ENCODE data around the gene RUNX1.

RUNX1 gene

DNA sequence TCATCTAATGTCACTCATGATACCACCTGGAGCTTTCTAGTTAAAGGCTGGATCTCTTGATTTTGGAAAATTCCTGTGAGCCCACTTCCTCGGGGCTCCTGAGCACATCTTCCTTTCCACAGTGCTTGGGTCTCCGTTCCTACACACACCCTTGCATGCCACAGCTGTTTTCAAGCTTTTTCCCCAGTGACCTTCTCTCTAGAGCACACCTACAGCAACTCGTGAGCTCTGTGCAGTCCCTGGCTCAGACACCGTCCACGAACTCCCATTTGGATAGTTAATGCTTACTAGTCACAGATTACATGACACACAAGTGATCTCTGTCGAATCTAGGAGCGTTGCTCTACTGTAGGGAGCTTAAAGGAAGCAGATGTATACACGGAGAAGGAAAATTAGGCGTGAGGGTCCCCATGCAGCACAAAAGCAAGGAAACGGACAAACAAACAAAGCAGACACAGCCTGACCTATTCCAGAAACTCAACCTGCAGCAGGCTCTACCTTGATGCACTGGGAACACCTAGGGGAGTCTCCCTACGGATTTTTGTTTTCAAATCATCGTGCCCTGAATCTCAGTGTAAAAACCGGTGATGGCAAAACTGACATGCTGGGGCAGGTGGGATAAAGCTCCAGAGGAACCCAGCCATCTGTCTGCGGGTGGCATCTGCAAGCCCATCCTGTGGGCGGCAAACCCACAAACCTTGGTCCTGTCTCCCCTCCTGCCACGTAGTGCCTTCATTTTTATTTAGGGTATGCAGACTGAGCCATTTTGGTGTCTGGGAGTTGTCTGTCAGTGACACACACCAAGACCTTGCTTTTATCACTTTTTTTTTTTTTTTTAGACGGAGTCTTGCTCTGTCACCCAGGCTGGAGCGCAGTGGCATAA is 177.8 kb downstream of the RUNX1 start:
- DNase-seq: no peak

DNA sequence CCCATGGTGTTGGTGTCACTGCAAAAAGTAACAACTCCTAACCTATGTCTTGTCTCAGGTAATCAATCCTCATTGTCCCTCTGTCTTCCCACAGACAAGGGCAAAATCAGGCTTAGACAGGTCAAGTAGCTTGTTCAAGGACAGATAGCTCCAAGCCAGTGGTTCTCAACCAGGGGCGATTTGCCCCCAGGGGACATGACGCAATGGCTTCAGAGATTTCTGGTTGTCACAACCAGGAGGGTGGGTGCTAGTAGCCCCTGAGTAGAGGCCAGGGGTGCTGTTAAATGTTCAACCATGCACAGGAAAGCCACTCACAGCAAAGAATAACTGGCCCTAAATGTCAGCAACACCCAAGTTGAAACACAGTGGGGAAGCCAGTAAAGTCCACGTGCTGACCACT is 178.9 kb downstream of the RUNX1 start:
- DNase-seq: no peak

DNA sequence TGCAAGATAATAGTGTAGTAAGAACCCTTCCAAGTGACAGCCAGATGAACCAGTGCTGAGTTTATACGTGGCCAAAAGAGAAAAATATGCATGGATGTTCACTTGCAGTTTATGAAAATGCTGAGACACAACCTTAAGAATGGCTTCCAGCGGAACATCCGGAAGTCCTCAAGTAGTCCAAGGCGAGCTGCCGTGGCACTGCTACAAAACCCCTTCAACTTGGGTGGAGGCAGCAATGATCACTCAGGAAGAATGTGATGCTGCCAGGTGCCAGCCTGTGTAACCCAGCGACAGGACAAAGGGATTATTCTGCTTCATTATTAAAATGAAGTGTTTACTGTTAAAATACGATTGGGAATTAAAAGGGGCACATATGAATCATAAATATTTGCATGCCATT is 179.6 kb downstream of the RUNX1 start:
- no peak for DNase-seq

DNA sequence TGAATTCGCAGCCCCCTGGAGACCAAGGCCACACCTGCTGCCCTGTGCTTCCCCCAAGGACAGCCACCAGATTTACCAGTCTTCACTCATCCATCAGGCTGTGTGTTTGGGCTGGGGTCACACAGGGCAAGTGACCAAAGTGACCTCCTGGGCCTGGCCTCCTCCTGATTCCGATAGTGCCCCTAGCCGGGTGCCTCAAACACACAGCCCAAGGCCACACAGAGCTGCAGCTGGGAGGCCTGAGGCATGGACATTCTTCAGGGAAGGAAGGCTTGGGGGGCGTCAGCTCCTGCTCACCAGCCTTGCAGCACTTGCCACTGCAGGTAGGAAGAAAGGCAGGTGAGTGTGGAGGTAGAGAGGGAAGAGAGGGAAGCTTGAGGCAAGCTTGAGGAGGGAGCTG is 181.3 kb downstream of the RUNX1 start:
- DNase-seq: no peak

DNA sequence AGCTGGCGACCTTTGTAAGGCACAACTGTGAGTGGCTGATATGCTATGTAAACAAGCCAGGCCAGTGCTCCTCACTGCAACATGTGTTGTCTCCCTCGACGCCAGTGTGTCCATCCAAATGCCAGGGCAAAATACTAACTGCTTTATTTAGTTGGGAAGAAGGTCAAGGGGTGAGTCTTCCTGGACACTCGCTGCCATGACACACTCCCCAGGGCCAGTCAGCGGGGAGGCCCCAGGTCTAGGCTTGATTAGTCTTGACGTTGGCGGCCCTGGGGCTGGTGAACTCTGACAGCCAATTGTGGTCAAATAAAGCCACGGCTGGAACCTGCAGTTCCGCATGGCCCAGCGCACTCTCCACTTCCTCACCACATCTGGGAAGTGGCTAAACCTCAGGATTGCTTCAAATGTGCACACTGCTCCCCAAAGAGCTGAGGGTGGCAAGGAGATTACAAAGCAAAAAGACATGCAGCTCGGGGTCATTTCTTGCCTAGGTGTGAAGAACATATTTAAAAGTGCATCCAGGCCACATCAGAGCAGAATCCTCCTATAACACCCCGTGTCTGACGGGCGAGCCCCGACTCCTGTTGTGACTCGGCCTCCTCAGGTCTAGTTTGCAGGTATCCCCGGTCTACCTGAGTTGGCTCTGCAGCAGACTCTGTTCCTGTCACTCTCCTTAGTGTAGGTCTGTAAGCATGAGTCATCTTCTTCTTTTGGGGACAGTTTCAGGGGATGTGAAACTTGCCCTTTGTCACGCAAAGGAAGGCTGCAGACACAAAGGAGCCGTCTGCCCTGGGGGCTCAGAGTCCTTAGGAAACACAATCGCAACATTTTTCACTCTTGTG is 183.5 kb downstream of the RUNX1 start:
- DNase-seq: no peak

DNA sequence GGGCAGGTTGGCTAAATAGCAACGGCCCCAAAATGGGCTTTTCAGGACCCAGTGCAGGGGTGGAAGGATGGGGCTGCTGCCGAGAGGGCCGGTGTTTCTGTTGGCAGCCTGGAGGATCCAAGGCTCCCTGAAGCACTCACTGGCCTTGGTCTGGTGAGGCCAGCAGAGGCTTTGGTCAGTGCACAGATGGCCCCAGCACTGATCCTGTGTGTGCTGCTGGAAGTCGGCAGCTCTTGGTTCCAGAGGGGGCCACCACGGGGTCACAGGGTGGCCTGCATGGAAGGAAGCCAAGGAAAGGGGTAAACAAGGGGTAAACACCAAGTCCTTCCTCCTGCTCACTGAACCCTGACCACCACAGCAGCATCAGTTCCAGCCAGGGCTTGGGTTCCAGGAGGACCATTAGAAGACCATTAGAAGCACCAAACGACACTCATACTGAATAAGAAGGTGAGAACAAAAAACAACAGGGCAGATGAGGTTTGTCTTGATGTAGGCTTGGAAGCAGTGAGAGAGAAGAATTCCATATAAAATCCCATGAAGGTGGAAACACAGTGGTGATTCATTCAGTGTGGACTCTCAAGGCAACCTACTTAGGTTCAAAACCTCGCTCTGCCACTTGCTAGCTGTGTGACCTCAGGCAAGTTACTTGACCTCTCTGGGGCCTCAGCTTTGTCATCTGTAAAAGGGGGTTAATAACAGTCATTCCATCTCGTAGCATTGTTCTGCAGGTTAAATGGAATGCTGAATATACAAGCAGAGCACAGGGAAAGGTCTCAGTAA is 184.5 kb downstream of the RUNX1 start:
- DNase-seq: no peak

DNA sequence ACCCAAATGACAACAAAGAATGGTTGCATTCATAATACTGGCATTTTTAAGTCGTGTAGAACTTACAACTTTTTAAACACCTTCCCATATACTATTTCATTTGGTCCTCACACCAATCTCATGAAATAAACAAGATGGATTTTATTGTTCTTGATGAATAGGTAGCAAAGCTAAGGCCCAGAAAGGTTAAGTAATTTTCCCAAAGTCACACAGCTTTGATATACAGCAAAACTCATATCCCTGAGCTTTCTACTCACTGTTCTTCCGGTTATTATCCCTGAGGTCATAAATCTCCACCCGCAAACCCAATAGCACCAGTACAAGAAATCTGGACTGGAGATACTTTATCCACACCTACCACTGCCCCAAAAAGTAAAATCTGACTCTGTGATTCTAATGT is 186.2 kb downstream of the RUNX1 start:
- DNase-seq: no peak

DNA sequence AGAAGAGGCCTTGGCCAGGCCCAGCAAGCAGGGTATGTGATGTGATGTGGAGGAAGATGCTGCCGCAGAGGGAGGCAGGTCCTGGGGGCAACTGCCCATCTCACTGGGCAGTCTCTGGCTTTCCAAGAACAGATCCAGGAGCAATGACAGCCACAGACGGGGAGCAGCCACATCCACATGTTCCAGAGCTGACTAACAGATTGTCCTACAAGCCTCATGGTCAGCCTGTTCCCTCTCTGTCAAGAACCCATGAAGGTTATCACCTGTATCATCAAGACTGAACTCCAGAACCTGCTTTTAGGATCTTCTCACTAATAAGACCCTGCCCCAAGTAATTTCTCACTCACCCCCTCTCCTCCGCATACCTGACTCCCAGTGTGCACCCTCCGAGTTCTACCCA is 187.8 kb downstream of the RUNX1 start:
- no peak for DNase-seq

DNA sequence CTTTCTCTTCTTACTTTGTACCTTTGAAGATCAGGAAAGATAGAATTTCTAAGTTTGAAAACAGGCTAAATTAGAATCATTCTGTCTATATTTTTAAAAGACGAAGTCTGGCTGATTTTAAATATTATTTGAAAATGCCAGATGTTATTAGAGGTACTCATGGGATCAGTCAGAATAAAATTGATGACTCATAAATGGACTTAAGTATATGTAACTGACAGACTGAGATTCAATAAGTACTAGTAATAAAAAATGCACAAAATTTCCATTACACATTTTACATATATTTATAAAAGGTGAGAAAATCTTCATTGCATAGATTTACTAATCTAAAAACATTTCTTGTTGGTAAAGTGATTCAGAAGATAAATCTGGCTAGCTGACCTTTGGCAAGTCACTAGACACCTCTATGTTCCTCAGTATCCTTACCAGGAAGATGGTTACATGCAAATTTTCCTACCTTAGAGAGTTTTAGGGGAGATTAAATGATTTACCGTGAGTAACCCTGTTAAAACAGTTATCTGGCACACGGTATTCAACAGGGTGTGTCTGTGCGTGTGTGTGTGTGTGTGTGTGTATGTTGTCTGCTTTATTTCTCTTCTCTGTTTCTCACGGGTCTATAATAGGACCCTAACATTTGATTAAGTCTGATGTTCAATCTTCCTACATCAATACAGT is 189.0 kb downstream of the RUNX1 start:
- no peak for DNase-seq

DNA sequence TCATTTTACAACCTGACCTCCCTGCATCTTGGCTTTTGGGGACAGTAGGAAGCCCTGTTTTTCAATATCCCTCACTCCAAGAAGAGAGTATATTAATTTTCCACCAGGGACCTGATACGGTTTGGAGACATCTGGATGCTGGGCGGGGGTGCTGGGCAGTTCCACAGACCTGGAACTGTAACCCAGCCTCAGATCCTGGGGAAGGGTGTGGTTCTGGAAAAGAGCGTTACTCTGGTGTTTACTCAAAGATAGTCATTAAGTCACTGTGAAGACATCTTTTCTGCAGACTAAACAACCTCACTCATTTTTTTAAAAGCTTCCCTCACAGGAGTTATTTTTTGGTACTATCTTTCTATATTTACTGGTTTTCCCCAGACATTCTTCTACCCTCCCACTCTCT is 190.5 kb downstream of the RUNX1 start:
- no peak for DNase-seq

DNA sequence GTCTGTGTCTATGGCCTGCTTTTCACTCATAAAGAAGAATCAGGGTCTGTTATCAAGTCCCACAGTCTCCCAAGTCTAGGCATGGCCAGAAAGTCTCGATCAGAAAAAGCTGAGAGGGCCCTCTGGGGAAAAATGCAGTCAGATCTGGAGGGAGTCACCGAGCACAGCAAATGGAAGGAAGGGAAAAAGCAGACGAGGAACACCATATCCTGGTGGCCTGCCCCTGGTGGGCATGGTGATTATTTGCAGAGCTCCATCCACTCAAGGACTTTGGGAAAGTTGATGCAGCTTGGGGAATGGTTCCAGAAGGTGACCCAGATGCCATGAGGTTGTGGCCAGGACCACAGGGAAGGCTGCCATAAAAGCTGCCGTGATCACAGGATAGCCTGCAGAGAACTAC is 191.2 kb downstream of the RUNX1 start:
- DNase-seq: no peak

DNA sequence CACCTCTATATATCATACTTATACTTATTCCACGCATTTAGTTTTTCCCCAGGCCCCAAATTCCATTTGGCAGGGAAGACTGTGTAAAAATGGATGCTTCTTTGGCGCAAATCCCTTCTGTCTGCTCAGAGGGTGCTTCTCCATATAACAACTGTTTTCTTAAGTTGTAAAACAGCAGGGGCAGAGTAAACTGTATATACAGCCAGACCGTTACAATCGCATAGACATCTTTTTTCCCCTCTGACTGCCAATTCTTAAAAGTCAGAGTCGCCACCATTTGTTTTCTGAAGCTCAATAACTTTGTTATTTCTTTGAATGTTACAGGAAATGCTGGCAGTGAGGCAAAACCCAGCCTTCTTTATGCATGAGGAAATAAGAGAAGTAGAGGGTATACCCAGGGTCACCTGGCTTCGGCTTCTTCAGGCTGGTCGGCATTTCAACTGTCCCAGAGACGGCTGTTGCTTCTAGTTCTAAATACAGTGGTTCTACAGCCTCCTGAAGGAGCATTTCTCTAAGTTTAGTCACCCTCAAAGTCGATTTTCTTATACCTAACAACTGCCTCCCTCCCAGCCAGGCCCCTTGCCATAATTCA is 191.9 kb downstream of the RUNX1 start:
- no peak for DNase-seq

DNA sequence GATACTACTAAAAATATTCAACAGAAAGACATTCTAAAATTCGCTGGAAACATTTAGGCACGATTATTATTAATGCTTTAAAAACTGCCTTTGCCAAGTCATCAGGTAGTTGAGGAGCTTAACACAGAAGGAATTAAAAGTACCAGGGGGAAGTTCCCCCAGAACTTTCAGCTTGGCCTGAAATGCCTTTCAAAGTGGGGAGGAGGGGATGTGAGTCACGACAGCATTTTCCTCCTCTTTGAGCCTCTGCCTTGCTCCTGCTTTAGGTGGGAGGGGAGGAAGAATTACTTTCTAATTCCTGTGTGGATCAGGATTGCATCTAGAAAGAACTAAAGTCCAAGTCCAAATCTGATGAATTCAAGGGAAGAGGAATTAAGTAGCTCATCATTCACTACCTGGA is 196.7 kb downstream of the RUNX1 start:
- DNase-seq: peak; percentile 46

DNA sequence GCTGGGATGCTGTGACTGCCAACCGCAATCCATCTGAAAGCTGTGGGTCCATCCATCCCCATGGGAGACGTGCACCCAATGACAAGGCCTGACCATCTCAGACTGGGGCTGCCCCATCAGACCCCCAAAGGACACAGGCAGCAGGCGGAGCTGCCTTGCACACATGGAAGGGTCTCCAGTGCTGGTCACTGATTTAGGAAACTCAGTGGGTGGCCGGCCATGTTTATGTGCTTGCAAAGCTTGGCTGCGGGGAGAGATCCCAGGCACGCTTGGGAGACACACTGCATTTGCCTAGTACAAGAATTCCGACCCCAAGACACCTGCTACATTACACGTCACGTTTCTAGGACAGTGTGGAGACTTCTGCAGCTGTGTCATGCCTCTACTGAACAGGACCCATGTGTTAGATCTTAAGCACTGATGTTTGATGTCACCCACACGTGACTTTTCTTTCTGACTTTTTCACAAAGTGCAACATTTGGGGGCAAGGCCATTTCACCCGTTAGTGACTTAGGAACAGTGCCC is 198.9 kb downstream of the RUNX1 start:
- DNase-seq: no peak

DNA sequence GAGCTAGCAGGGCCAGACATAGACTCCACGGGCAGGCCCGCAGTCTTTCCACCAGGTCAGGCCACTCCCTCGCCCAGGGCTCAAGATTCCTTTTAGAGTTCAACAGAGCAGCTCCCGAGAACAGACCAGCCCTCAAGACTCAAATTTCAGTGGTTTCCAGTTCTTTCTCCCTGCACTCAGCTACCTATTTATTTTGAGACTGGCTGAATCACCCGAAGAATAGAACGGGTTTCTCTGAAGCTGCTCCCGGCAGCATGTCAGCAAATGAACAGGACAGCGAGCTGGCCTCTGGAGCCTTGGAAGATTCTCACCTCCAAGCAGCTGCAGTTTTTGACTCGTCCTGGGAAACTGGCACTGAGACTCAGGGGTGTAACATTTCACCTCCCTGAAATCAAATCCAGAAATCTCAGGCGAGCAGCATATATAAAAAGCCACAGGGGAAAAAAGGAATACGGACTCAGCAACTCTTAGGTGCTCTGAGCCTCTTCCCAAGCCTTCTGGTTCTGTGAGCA is 202.4 kb downstream of the RUNX1 start:
- peak; percentile 71 for DNase-seq

DNA sequence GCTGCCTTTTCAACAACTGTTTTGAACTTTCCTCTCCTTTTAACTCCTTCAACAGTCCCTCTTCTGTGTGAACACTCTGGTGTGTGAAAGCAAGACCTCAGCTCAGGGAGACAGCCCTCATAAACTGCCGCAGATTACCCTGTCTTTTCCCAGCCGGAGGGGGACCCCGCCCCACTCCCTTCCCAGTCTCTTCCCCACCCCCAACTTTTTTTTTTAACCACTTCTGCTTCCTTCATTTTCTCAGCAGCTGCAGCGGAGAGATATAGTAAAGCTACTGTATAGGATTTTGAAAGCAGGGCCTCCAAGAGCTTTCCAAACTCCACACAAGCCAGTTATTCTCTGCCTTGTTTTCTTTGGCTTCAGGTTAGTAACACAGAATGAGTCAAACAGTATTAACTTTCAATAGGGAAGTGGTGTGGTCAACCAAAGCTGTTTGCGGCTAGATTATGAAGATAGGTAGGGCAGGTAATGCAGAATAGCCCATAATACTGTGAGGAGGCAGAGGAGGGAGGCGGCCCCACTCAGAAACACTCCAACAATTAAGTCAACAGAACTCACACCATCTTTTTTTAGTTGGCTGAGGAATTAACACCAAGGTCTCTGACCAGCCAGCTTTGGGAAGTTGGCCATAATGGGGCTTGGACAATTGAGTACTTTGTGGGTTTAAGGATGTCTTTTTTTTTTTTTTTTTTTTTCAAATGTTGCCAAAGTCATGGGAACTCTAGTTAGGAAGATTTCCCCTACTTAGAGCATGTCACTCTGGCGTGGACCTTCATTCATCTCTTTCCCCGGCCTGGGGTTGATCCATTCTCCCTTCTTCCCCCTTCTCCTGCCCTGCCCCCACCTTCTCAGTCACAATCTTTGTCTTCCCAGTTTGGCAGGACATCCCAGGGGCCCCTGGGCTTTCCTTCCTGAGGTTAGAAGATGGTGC is 203.3 kb downstream of the RUNX1 start:
- peak; percentile 79 for DNase-seq

DNA sequence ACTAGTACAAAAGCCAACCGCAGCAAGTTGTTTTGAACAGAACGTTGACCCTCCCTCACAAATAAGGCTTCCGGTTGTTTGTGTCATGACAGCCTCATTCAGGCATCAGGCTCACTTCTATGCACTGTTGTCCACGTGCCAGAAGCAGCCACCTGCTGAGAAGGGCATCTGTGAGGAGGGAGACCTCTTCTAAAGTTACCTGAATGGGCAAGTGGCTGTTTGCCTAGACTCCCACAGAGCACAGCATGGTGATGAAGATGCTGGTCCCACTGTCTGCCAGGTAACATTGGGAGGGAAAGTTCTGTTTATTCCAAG is 204.2 kb downstream of the RUNX1 start:
- no peak for DNase-seq

DNA sequence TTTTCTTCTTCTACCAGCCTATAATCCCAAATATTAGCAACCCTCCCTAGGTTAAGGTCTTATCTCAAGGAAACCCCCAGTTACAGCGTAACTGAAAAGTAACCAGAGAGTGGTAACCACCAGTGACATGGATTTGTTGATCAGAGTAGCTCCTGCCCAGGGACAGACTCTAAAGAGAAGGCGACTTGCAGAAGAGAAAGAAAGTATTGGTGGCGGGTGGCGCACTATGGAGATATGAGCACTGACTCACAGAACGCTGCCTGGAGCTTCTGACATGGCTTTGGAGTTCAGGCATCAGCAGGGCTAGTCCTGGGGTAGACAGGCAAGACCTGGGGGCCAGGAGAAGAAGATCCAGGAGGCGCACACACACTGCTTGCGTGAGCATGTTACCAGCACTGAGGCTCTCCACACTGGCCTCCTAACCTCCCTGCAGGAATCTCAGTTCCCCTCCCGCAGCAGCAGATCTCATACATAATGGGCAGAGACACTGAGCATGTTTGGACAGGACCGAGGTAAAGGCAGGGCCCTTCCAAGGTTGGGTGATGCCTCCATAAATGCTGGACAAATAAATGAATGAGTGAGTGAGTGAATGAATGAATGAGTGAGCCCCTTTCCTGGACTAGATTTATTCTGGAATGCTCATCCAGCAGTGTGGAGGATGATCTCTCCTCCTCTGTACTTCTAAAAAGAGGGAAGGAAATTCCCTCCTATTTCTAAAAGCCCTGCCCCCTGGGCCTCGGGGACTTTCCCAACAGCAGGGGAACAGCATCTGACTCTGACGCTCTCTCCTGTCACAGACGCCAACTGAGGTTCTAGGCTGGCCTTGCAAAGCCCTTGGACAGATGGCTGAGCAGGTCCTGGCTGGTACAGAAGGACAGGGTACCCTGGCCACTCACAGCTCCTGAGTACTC is 204.8 kb downstream of the RUNX1 start:
- no peak for DNase-seq

DNA sequence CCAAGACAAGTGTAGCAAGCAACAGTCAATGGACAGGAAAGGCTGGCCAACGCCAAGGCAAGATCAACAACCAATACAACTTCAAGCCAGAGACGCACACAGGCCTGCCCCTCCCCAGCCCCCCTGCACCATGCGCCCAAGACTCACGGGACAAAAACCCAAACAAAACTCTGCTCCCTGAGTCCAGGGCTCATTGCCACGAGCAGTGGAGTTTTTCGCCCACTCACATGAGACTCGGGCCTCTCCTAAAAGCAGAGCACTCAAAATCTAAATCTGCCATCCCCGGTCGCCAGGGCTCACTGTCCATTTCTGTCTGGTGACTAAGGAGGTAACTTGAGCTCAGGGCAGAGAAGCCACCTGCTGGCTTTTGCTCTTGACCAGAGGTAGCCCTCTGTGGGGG is 205.5 kb downstream of the RUNX1 start:
- DNase-seq: no peak

DNA sequence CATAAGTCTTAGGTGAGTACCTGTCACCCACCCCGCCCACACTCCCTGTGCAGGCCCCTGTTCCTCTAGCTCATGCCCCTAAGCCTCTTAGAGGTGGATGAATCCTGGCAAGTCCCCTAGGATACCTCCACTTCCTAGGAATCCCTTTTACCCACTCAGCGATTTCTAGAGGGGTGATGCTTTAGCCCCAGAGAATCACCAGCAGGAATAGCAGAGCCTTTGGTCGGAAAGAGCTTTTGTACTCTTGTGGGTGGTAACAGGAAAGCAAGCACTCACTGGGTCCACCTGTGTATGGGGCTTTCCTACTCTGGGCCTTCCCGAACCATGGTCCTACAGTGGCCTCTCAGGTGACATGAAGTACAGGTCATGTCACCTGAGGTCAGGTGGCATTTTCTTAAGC is 207.9 kb downstream of the RUNX1 start:
- DNase-seq: no peak
